Measurements from ENCODE around the gene ACKR3. TPM values are rescaled to one million over a fixed set of nuclear protein-coding genes. Genes with fewer than 3 reads are reported as not detected.
A peak's percentile ranks its signal among the peaks of the same experiment; 100 is the strongest.

Gene ACKR3
- total RNA-seq, 4 donors from 2014 or later, result 32.4 to 88.7 (median 55.0) TPM

DNA sequence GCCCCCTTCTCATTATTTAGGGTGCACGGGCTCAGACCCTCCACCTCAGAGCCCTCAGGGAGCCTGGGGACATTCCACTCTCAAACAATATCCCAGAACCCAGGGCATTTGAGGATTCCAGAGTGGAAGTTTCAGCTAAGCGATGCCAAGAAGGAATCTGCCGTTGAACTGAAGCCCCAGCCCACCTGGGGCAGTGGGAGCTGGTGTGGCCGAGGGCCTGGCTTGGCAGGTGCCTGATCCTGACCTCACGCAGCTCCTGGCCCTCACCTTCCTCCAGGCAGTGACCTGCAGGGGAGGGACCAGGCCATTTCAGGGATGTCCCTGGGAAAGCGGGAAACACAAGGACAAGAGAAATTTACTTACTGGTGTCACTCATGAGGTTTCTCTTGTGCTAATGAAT lies 58.2 kb downstream of the ACKR3 start:
- H3K9me3 ChIP-seq, result no peaks in the 10 kb centered on the region
- peaks cover 0 to 45% (median 11%) of the 10 kb centered on the region in 4 donors for H3K4me1 ChIP-seq
- no peak overlapping the region for H3K27ac ChIP-seq
- WGBS, 2 donors, result 82 to 93% methylated on average over 6 of the region's 6 CpGs
- TF ChIP-seq POLR2A (IDR thresholded peaks at IDR 0.05) (no peak), EP300 (IDR thresholded peaks at IDR 0.05) (no peak)
- TF ChIP-seq, protein P1, sequence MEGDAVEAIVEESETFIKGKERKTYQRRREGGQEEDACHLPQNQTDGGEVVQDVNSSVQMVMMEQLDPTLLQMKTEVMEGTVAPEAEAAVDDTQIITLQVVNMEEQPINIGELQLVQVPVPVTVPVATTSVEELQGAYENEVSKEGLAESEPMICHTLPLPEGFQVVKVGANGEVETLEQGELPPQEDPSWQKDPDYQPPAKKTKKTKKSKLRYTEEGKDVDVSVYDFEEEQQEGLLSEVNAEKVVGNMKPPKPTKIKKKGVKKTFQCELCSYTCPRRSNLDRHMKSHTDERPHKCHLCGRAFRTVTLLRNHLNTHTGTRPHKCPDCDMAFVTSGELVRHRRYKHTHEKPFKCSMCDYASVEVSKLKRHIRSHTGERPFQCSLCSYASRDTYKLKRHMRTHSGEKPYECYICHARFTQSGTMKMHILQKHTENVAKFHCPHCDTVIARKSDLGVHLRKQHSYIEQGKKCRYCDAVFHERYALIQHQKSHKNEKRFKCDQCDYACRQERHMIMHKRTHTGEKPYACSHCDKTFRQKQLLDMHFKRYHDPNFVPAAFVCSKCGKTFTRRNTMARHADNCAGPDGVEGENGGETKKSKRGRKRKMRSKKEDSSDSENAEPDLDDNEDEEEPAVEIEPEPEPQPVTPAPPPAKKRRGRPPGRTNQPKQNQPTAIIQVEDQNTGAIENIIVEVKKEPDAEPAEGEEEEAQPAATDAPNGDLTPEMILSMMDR (IDR thresholded peaks at IDR 0.05), result no peak
- H3K36me3 ChIP-seq, result no peaks in the 10 kb centered on the region
- no peaks in the 10 kb centered on the region for H3K27me3 ChIP-seq
- H3K4me3 ChIP-seq, result no peak overlapping the region
- DNase-seq (ENCODE audit: low spot score in 2 of 2), result no peak

DNA sequence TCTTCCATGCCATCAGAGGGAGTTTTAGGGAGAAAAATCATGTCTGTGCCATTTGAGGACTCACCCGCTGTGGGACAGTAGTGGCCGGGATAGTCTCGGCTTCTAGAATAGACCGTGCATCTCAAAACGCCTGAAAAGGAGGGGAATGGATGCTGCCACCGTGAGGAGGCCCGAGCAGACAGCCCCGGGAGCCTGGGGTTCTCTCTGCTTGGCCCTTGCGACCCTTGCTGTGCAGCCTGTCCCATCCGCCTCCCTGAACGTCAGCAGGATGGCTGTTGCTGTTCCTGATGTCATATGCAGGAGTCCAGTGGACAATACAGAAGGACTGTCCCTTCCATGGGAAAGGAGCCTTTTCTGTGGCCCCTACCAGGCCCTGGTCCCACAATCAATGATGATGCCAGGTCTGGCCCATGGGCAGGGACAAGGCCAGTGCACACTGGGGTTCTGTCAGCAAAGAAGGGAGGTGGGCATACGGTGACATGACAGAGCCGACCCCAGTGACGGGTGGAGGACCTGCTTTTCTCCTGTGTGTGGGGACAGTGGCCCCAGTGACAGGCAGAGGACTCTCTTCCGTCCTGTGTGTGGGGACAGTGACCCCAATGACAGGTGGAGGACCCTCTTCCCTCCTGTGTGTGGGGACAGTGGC lies 58.8 kb downstream of the ACKR3 start:
- 93 to 94% methylated on average over 15 of the region's 15 CpGs for WGBS, 2 donors
- no peak overlapping the region for H3K27ac ChIP-seq
- no peak overlapping the region for H3K4me3 ChIP-seq
- no peak for DNase-seq (ENCODE audit: low spot score in 2 of 2)
- H3K9me3 ChIP-seq, result no peaks in the 10 kb centered on the region
- no peaks in the 10 kb centered on the region for H3K27me3 ChIP-seq
- H3K4me1 ChIP-seq, result peaks cover 0 to 48% (median 11%) of the 10 kb centered on the region in 4 donors
- no peaks in the 10 kb centered on the region for H3K36me3 ChIP-seq
- TF ChIP-seq EP300 (IDR thresholded peaks at IDR 0.05), result no peak
- TF ChIP-seq, protein P1 (IDR thresholded peaks at IDR 0.05), result no peak
- TF ChIP-seq POLR2A (IDR thresholded peaks at IDR 0.05), result no peak

DNA sequence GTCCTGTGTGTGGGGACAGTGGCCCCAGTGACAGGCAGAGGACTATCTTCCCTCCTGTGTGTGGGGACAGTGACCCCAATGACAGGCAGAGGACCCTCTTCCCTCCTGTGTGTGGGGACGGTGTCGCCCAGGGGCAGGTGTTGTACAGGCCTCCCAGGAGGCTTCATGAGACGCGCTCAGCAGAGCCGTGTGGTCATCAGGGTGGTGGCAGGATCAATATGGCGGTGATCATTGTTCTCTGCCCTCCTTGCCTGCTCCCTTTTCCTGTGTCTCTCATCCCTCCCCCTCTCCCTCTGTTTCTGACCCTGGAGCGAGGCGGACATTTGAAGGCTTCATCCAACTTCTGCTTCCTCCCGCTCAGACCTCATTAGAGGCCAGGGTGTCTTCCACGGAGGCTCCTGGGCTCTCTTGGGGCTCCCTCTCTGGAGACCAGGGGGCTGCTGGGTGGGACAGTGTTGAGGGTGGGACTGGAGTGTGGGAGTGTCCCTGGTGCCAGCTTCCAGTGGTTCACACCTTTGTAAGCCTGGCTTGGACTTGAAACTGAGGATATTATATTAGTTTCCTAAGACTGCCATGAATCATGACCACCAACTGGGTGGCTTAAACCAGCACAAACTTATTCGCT lies 59.5 kb downstream of the ACKR3 start:
- H3K4me1 ChIP-seq, result peaks cover 0 to 52% (median 12%) of the 10 kb centered on the region in 4 donors
- no peaks in the 10 kb centered on the region for H3K36me3 ChIP-seq
- TF ChIP-seq EP300 (IDR thresholded peaks at IDR 0.05) (no peak), POLR2A (IDR thresholded peaks at IDR 0.05) (no peak)
- TF ChIP-seq, protein P1 (IDR thresholded peaks at IDR 0.05), result no peak
- no peaks in the 10 kb centered on the region for H3K27me3 ChIP-seq
- H3K27ac ChIP-seq, result peak overlapping the region in 2 of 4 donors; percentile 26 to 78
- no peaks in the 10 kb centered on the region for H3K9me3 ChIP-seq
- 94 to 96% methylated on average over 11 of the region's 11 CpGs for WGBS, 2 donors
- DNase-seq (ENCODE audit: low spot score in 2 of 2), result no peak
- H3K4me3 ChIP-seq, result no peak overlapping the region

DNA sequence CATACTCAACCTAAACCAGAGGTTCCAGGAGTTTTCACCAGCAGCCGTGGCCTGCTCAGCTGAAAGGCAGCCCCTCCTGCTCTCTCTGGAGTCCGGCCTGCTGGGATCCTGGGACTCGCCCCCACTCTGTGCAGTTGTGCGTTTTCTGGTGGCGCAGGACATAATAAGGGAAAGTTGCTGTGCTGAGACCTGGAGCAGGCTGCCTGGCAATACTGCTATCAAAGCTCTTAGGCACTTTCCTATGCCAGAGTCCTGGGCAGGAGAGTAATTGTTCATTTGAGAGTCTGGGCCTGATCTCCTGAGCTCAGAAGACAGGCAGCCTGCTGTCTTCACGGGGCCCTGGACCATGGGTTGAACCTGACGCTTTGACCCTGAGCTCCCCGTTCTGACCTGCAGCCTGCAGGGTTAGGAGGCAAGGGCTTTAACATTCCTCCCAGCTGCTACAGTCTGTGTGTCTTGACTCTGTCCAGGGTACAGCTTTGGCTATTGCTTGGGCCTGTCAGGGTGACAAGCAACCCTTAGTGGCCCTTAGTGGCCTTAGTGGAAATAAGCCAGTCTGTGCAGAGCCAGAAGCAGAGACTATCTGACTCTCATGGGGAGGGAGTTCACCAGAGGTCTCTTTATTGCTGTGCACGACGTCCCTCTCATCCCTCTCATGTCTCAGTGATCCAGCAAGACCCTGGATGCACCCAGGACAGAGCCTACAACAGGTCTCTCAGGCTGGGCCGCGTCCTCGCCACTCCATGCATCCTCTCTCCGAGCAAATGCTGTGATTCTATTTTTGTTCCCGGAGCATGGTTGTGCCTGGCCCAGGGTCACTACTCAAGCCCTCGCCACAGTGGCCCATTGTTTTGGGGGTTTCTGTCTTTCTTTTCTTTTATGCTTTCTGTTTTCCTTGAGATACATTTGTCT lies 60.6 kb downstream of the ACKR3 start:
- Histone ChIP-seq H3K4me3 (no peak overlapping the region), H3K27me3 (no peaks in the 10 kb centered on the region), H3K4me1 (peaks cover 0 to 58% (median 13%) of the 10 kb centered on the region in 4 donors), H3K36me3 (no peaks in the 10 kb centered on the region), H3K27ac (peak overlapping the region in 3 of 4 donors; percentile 30 to 78 (median 66)), H3K9me3 (no peaks in the 10 kb centered on the region)
- TF ChIP-seq, protein P1 (IDR thresholded peaks at IDR 0.05), result no peak
- TF ChIP-seq EP300 (IDR thresholded peaks at IDR 0.05) (no peak), POLR2A (IDR thresholded peaks at IDR 0.05) (no peak)
- no peak for DNase-seq (ENCODE audit: low spot score in 2 of 2)
- 46 to 67% methylated on average over 14 to 16 of the region's 16 CpGs for WGBS, 2 donors

Measured in tibial nerve (tissue), 4 donors.